Kidney (tissue), 14 donors: Measurements from ENCODE around the gene MRC2. TPM values are rescaled to one million over a fixed set of nuclear protein-coding genes. Genes with fewer than 3 reads are reported as not detected.

ENCODE experiments used
- DNase-seq, 5 donors: peaks; one replicate each; pipeline ENCODE4 v3.0.0-alpha.2; 2013 to 2020
- FAIRE-seq: peaks from 2 replicates; lab custom pipeline; 2012; peaks lifted over from hg19 to GRCh38; lab: Jason Lieb, UNC
- H3K27ac ChIP-seq, 2 donors: one replicate each; pipeline ENCODE4 v1.7.0; 2013; ENCODE audit warnings: low read depth in 2 of 2, low read length in 2 of 2, inconsistent platforms in 1 of 2
- H3K27me3 ChIP-seq: one replicate; pipeline ENCODE4 v1.7.1; 2013; ENCODE audit warnings: low read length, inconsistent platforms; ENCODE audit not compliant: control insufficient read depth, insufficient read depth
- H3K36me3 ChIP-seq, 3 donors: one replicate each; pipeline versions ENCODE4 v1.7.0 to v1.7.1; 2013; ENCODE audit warnings: low read length in 3 of 3, control low read depth in 1 of 3, inconsistent platforms in 1 of 3; ENCODE audit not compliant: insufficient read depth in 3 of 3, control insufficient read depth in 2 of 3
- H3K4me1 ChIP-seq, 3 donors: one replicate each; pipeline versions ENCODE4 v1.7.0 to v1.7.1; 2013; ENCODE audit warnings: low read length in 3 of 3, inconsistent platforms in 1 of 3, low read depth in 1 of 3; ENCODE audit not compliant: control insufficient read depth in 2 of 3, insufficient read depth in 2 of 3
- H3K4me3 ChIP-seq, 3 donors: one replicate each; pipeline versions ENCODE4 v1.7.0 to v1.8.1; 2013; ENCODE audit warnings: low read length in 3 of 3, control low read depth in 1 of 3, inconsistent platforms in 1 of 3
- H3K9ac ChIP-seq, 3 donors: one replicate each; pipeline versions ENCODE4 v1.7.0 to v1.7.1; 2013; ENCODE audit warnings: low read length in 3 of 3, control low read depth in 1 of 3, inconsistent platforms in 1 of 3
- H3K9me3 ChIP-seq, 3 donors: one replicate each; pipeline versions ENCODE4 v1.7.0 to v1.7.1; 2013; ENCODE audit warnings: low read length in 3 of 3, control low read depth in 1 of 3, inconsistent platforms in 1 of 3; ENCODE audit not compliant: control insufficient read depth in 2 of 3, insufficient read depth in 1 of 3
- CTCF ChIP-seq: IDR thresholded peaks from 3 replicates; pipeline ENCODE4 v1.5.1; 2012; ENCODE audit warnings: mild to moderate bottlenecking, moderate library complexity, borderline replicate concordance; ENCODE audit not compliant: insufficient read depth; ENCODE audit errors: extremely low read depth
- intact Hi-C: fragments of 100-400 bp; cut with DNase I; formaldehyde crosslinking; loops from one replicate; pipeline ENCODE4 v1.11.1; 2022
- polyA plus RNA-seq: library from polyadenylated mRNA; stranded (reverse); fragments of 350-450 nt; fragmentation: Illumina TruSeq; extraction: RNeasy Lipid Tissue Mini Kit (QIAGEN cat#74804); gene quantifications from one replicate; pipeline ENCODE4 v1.2.3, GENCODE V29; 2014; ENCODE audit warnings: low read depth, low replicate concordance; ENCODE audit not compliant: insufficient read depth
- total RNA-seq: library from RNA; stranded (reverse); fragmentation: NEBNext Ultra II Directional; extraction: Animal tissue kit (Norgen Biotek cat#: 25700); gene quantifications from one replicate; pipeline ENCODE4 v1.2.1, GENCODE V29; 2021
- donor health status: control.
- donor health status: control.
- donor health status: control.
- donor health status: control.
- donor health status: control.
- donor health status: DM: yes; HTN: yes; CAD: no.
- donor health status: Normal renal cell carcinoma (clear cell type).

The MRC2 gene
- total and polyA plus RNA-seq, 2 donors from 2014 or later, result 18.0 to 23.7 TPM

DNA sequence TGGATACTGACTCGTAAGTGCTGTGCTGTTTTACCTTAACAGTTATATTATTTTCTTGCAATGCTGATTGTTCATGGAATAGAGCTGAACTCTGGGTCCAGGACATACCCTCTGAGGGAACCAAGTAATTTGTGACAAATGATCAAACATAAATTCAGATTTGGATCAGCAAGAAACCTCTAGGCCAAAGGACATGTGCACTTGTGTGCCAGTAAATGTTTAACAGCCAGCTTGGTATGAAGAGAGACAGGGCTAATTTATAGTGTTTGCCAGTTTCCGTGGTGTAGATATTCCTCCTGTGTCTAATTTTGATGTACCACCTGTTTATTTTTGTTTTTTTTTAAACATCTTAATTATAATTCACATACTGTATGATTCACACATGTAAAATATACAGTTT, 30.8 kb upstream of the MRC2 start:
- no peak for FAIRE-seq
- TF ChIP-seq CTCF, result no peak
- H3K9me3 ChIP-seq, result no peaks in the 10 kb centered on the region
- H3K9ac ChIP-seq, result no peak overlapping the region
- no peak for DNase-seq
- peaks cover 0 to 6% (median 0%) of the 10 kb centered on the region in 3 donors for H3K4me1 ChIP-seq
- H3K36me3 ChIP-seq, result peaks cover 10 to 28% (median 11%) of the 10 kb centered on the region in 3 donors
- intact Hi-C loops, result no loop called here
- no peak overlapping the region for H3K27ac ChIP-seq
- H3K27me3 ChIP-seq, result no peaks in the 10 kb centered on the region
- H3K4me3 ChIP-seq, result no peak overlapping the region

GRCh38 chr17:62597150-62597549, 30.3 kb upstream of the MRC2 start:
- no peaks in the 10 kb centered on the region for H3K9me3 ChIP-seq
- DNase-seq (no peak), FAIRE-seq (no peak)
- peaks cover 0 to 6% (median 0%) of the 10 kb centered on the region in 3 donors for H3K4me1 ChIP-seq
- H3K36me3 ChIP-seq, result peaks cover 10 to 33% (median 13%) of the 10 kb centered on the region in 3 donors
- TF ChIP-seq CTCF, result no peak
- intact Hi-C loops, result no loop called here
- H3K4me3 ChIP-seq, result no peak overlapping the region
- H3K27ac ChIP-seq, result no peak overlapping the region
- H3K27me3 ChIP-seq, result no peaks in the 10 kb centered on the region
- no peak overlapping the region for H3K9ac ChIP-seq

GRCh38 chr17:62597920-62598319, 29.6 kb upstream of the MRC2 start:
- no peak for TF ChIP-seq CTCF
- Histone ChIP-seq H3K27ac (no peak overlapping the region), H3K36me3 (peaks cover 9 to 41% (median 17%) of the 10 kb centered on the region in 3 donors), H3K4me3 (no peak overlapping the region), H3K4me1 (peaks cover 0 to 6% (median 0%) of the 10 kb centered on the region in 3 donors), H3K27me3 (no peaks in the 10 kb centered on the region), H3K9me3 (no peaks in the 10 kb centered on the region), H3K9ac (no peak overlapping the region)
- no peak for DNase-seq
- intact Hi-C loops, result no loop called here
- FAIRE-seq, result no peak
